KMS-11 (cell line): ENCODE data around the gene NOD2.

Source experiments
- H2AFZ ChIP-seq: fragments of 200-600 bp; sonication (generic); 2 replicates; pipeline ENCODE4 v1.6.1; 2016; ENCODE audit warnings: antibody characterized with exemption, mixed run types, low read depth
- H3K27ac ChIP-seq: fragments of 200-600 bp; sonication (generic); 2 replicates; pipeline ENCODE4 v1.6.1; 2016; ENCODE audit warnings: mild to moderate bottlenecking, mixed run types
- H3K27me3 ChIP-seq: fragments of 200-600 bp; sonication (generic); 2 replicates; pipeline ENCODE4 v1.6.1; 2017; ENCODE audit warnings: mild to moderate bottlenecking, low read depth, mixed run types, moderate library complexity; ENCODE audit not compliant: insufficient read depth
- H3K36me3 ChIP-seq: fragments of 200-600 bp; sonication (generic); 2 replicates; pipeline ENCODE4 v1.6.1; 2017; ENCODE audit warnings: mild to moderate bottlenecking, mixed run types; ENCODE audit not compliant: insufficient read depth
- H3K4me1 ChIP-seq: fragments of 200-600 bp; sonication (generic); 2 replicates; pipeline ENCODE4 v1.6.1; 2016; ENCODE audit warnings: mild to moderate bottlenecking, low read depth, mixed run types; ENCODE audit not compliant: poor library complexity, severe bottlenecking
- H3K4me2 ChIP-seq: fragments of 200-600 bp; sonication (generic); 2 replicates; pipeline ENCODE4 v1.7.0; 2016; ENCODE audit warnings: mild to moderate bottlenecking, mixed run types
- H3K4me3 ChIP-seq: fragments of 200-600 bp; sonication (generic); IDR thresholded peaks from 2 replicates; pipeline ENCODE4 v1.6.1; 2017; ENCODE audit warnings: low read depth, low read length, mixed read lengths; ENCODE audit not compliant: insufficient read depth
- H3K79me2 ChIP-seq: fragments of 200-600 bp; sonication (generic); 2 replicates; pipeline ENCODE4 v1.6.1; 2016; ENCODE audit warnings: low read depth, mixed run types; ENCODE audit not compliant: insufficient read depth
- H3K9ac ChIP-seq: fragments of 200-600 bp; sonication (generic); 2 replicates; pipeline ENCODE4 v1.6.1; 2016; ENCODE audit warnings: mild to moderate bottlenecking, mixed run types
- H4K20me1 ChIP-seq: fragments of 200-600 bp; sonication (generic); 2 replicates; pipeline ENCODE4 v1.6.1; 2016; ENCODE audit warnings: mild to moderate bottlenecking, mixed run types; ENCODE audit not compliant: insufficient read depth
- TF ChIP-seq, protein P1 (sequence below): fragments of 200-600 bp; sonication (generic); conservative IDR thresholded peaks from 2 replicates; pipeline ENCODE4 v1.6.1; 2017; ENCODE audit warnings: low read depth, mild to moderate bottlenecking, antibody characterized with exemption, low read length, moderate library complexity, mixed read lengths

Gene NOD2

DNA sequence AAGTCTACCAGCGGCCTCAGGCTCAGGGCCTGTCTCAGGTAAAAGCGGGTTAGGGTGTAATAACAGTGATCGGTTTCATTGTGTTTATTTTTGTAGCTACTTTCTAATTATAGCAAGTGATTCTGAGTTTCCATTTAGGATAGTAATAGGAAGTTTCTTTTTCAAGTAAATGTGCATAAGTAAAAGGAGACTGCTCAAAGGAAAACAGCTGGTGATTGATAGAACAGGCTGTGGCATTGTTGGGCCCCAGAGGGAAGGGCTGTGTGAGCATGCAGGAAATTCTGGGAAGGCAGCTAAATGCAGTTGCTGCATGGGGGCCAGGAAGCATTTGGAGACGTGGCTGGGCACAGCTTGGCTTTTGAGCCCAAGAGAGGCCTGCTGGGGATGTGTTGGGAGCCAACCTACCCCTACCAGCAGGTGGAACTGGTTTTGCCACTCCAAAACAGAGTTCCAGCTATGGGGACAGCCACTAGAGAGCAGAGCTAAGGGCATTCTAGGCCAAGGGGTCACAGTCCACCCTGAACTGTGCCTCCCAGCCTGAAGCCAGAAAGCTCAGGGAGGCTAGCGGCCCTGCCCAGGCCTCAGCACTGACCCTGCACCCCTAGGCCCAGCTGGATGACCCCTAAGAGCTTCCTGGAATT, 24.9 kb upstream of the NOD2 start:
- H3K27ac ChIP-seq: no peak overlapping the region
- H3K4me1 ChIP-seq: no peaks in the 10 kb centered on the region
- no peaks in the 10 kb centered on the region for H3K36me3 ChIP-seq
- H3K4me2 ChIP-seq: no peak overlapping the region
- no peaks in the 10 kb centered on the region for H3K27me3 ChIP-seq
- TF ChIP-seq, protein P1, sequence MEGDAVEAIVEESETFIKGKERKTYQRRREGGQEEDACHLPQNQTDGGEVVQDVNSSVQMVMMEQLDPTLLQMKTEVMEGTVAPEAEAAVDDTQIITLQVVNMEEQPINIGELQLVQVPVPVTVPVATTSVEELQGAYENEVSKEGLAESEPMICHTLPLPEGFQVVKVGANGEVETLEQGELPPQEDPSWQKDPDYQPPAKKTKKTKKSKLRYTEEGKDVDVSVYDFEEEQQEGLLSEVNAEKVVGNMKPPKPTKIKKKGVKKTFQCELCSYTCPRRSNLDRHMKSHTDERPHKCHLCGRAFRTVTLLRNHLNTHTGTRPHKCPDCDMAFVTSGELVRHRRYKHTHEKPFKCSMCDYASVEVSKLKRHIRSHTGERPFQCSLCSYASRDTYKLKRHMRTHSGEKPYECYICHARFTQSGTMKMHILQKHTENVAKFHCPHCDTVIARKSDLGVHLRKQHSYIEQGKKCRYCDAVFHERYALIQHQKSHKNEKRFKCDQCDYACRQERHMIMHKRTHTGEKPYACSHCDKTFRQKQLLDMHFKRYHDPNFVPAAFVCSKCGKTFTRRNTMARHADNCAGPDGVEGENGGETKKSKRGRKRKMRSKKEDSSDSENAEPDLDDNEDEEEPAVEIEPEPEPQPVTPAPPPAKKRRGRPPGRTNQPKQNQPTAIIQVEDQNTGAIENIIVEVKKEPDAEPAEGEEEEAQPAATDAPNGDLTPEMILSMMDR: no peak
- H3K9ac ChIP-seq: no peak overlapping the region
- no peak overlapping the region for H3K4me3 ChIP-seq
- no peaks in the 10 kb centered on the region for H3K79me2 ChIP-seq
- H4K20me1 ChIP-seq: no peaks in the 10 kb centered on the region
- H2AFZ ChIP-seq: no peak overlapping the region

GRCh38 chr16:50669741-50670140, 23.7 kb upstream of the NOD2 start:
- Histone ChIP-seq H3K9ac (no peak overlapping the region), H3K27me3 (no peaks in the 10 kb centered on the region), H4K20me1 (no peaks in the 10 kb centered on the region), H3K79me2 (no peaks in the 10 kb centered on the region), H3K4me3 (no peak overlapping the region), H3K27ac (no peak overlapping the region), H3K4me2 (no peak overlapping the region), H3K4me1 (no peaks in the 10 kb centered on the region), H3K36me3 (no peaks in the 10 kb centered on the region), H2AFZ (no peak overlapping the region)
- TF ChIP-seq, protein P1: no peak

GRCh38 chr16:50670476-50670875, 22.9 kb upstream of the NOD2 start:
- H3K79me2 ChIP-seq: no peaks in the 10 kb centered on the region

DNA sequence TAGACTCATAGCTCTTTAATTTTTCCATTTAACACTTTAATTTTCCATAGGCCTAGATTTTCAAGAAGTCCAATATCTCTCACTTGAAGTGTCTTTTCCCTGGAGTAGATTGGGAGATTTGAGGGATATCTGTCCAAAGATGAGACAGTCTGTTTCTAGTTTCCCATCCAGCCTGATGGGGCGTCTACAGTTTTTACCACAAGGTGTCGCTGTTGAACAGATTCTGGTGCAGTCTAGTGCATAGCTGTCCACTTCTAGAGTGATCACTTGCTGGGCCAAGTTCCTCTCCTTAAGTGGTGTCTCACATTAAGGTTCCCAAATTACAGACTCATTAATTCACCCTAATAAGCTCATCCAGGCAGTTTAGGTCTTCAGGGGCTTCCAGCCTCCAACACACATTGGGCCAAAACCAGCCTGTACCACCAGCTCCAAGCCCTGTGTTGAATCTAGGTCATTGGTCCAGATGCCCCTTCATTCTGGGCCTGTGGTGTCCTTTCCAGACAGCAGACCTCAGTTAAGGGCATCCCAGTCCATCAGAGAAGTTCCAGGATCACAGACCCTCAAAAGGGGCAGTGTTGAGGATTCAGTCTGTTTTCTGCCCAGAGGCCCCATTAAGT, 21.7 kb upstream of the NOD2 start:
- H2AFZ ChIP-seq: no peak overlapping the region
- H3K9ac ChIP-seq: no peak overlapping the region
- no peak overlapping the region for H3K4me3 ChIP-seq
- no peaks in the 10 kb centered on the region for H4K20me1 ChIP-seq
- no peak overlapping the region for H3K27ac ChIP-seq
- no peaks in the 10 kb centered on the region for H3K4me1 ChIP-seq
- no peak overlapping the region for H3K4me2 ChIP-seq
- no peaks in the 10 kb centered on the region for H3K36me3 ChIP-seq
- H3K79me2 ChIP-seq: no peaks in the 10 kb centered on the region
- no peaks in the 10 kb centered on the region for H3K27me3 ChIP-seq
- TF ChIP-seq, protein P1: peak; percentile 80

More at GRCh38 chr16:50670476-50670875, 22.9 kb upstream of the NOD2 start:
- H3K4me3 ChIP-seq: no peak overlapping the region
- TF ChIP-seq, protein P1: no peak
- H2AFZ ChIP-seq: no peak overlapping the region
- no peak overlapping the region for H3K27ac ChIP-seq
- H4K20me1 ChIP-seq: no peaks in the 10 kb centered on the region
- no peaks in the 10 kb centered on the region for H3K4me1 ChIP-seq
- H3K4me2 ChIP-seq: no peak overlapping the region
- no peaks in the 10 kb centered on the region for H3K27me3 ChIP-seq
- H3K36me3 ChIP-seq: no peaks in the 10 kb centered on the region
- no peak overlapping the region for H3K9ac ChIP-seq
